Hematopoietic multipotent progenitor cell (in vitro differentiated cells): Measurements from ENCODE around the gene TUBB3. TPM values are rescaled to one million over a fixed set of nuclear protein-coding genes. Genes with fewer than 3 reads are reported as not detected.
A peak's percentile ranks its signal among the peaks of the same experiment; 100 is the strongest.
"Not testable (repeated sequence)": the region's sequence is repeated elsewhere in the genome, so short reads cannot be mapped to it uniquely, and the experiment has no call there.

Experiments
- DNase-seq, 3 donors: peaks; one replicate each; pipeline ENCODE4 v3.0.0-alpha.2; 2011 to 2015; ENCODE audit warnings: low read depth in 2 of 3, low spot score in 2 of 3
- total RNA-seq: library from RNA; depleted of rRNA; stranded (reverse); fragments of >200 nt; gene quantifications from one replicate; pipeline ENCODE4 v1.2.3, GENCODE V29; 2012

TUBB3 gene
- 1.1 TPM for total RNA-seq

- DNase-seq, result peak in 2 of 3 donors; percentile 39
Measured at GRCh38 chr16:89922884-89923639, at the start of gene TUBB3. TSS of gene TUBB3 (plus strand) at chr16:89923342. CDS start at chr16:89923402, 60 bp downstream.

- DNase-seq, result peak in 2 of 3 donors; percentile 96 to 97
Measured at GRCh38 chr16:89873972-89874689, 49.0 kb upstream of the TUBB3 start.

- DNase-seq, result not testable (repeated sequence)
Measured at GRCh38 chr16:89879123-89879522, 44.0 kb upstream of the TUBB3 start.

GRCh38 chr16:89880477-89881367 is 42.4 kb upstream of the TUBB3 start:
- DNase-seq, result no peak

GRCh38 chr16:89881368-89881730 is 41.8 kb upstream of the TUBB3 start:
- no peak for DNase-seq

GRCh38 chr16:89883346-89884040 is 39.6 kb upstream of the TUBB3 start:
- no peak for DNase-seq

GRCh38 chr16:89884041-89884421 is 39.1 kb upstream of the TUBB3 start:
- DNase-seq, result no peak

GRCh38 chr16:89887243-89887642 is 35.9 kb upstream of the TUBB3 start:
- DNase-seq, result no peak

- no peak for DNase-seq
Measured at GRCh38 chr16:89890200-89890599, 32.9 kb upstream of the TUBB3 start.

GRCh38 chr16:89890886-89891657 is 32.1 kb upstream of the TUBB3 start:
- DNase-seq, result no peak

- DNase-seq, result no peak
Measured at GRCh38 chr16:89892055-89892630, 31.0 kb upstream of the TUBB3 start.

- DNase-seq, result no peak
Measured at GRCh38 chr16:89892635-89893034, 30.5 kb upstream of the TUBB3 start.

GRCh38 chr16:89893642-89894548 is 29.2 kb upstream of the TUBB3 start:
- DNase-seq, result no peak

GRCh38 chr16:89895482-89896250 is 27.5 kb upstream of the TUBB3 start:
- DNase-seq, result no peak

GRCh38 chr16:89897204-89897603 is 25.9 kb upstream of the TUBB3 start:
- DNase-seq, result no peak

- DNase-seq, result no peak
Measured at GRCh38 chr16:89898201-89898967, 24.8 kb upstream of the TUBB3 start.
